Measurements from ENCODE around the gene C2CD2.

The C2CD2 gene

GRCh38 chr21:41993744-41994143 is 39.9 kb upstream of the C2CD2 start:
- TF ChIP-seq CTCF (IDR thresholded peaks at IDR 0.05): no peak

GRCh38 chr21:41992576-41992975 is 38.8 kb upstream of the C2CD2 start:
- TF ChIP-seq CTCF (IDR thresholded peaks at IDR 0.05): no peak

GRCh38 chr21:41991659-41992058 is 37.8 kb upstream of the C2CD2 start:
- TF ChIP-seq CTCF (IDR thresholded peaks at IDR 0.05): no peak

- no peak for TF ChIP-seq CTCF (IDR thresholded peaks at IDR 0.05)
Measured at GRCh38 chr21:41989698-41990097, 35.9 kb upstream of the C2CD2 start.

- no peak for TF ChIP-seq CTCF (IDR thresholded peaks at IDR 0.05)
Measured at GRCh38 chr21:41987310-41987709, 33.5 kb upstream of the C2CD2 start.

- TF ChIP-seq CTCF (IDR thresholded peaks at IDR 0.05): no peak
Measured at GRCh38 chr21:41985662-41986416, 32.0 kb upstream of the C2CD2 start.

GRCh38 chr21:41983229-41983628 is 29.4 kb upstream of the C2CD2 start:
- TF ChIP-seq CTCF (IDR thresholded peaks at IDR 0.05): no peak

- no peak for TF ChIP-seq CTCF (IDR thresholded peaks at IDR 0.05)
Measured at GRCh38 chr21:41980561-41980960, 26.7 kb upstream of the C2CD2 start.
